Trophoblast cell (in vitro differentiated cells and primary cell): Measurements from ENCODE around the gene TIMM8B.

Experiments
- DNase-seq, 2 donors: peaks; one replicate each; pipeline ENCODE4 v3.0.0-alpha.2; 2016
- H2AFZ ChIP-seq: 2 replicates; pipeline ENCODE4 v1.6.1; 2013; ENCODE audit warnings: low read length, moderate library complexity, mild to moderate bottlenecking; ENCODE audit not compliant: insufficient read depth, poor library complexity
- H2AK5ac ChIP-seq: 2 replicates; pipeline ENCODE4 v1.6.1; 2013; ENCODE audit warnings: mild to moderate bottlenecking, low read length
- H2BK120ac ChIP-seq: 2 replicates; pipeline ENCODE4 v1.6.1; 2013; ENCODE audit warnings: low read length, mild to moderate bottlenecking, moderate library complexity; ENCODE audit not compliant: insufficient read depth, poor library complexity
- H2BK12ac ChIP-seq: 2 replicates; pipeline ENCODE4 v1.6.1; 2013; ENCODE audit warnings: mild to moderate bottlenecking, low read length, moderate library complexity
- H2BK5ac ChIP-seq: 2 replicates; pipeline ENCODE4 v1.6.1; 2013; ENCODE audit warnings: low read length, low read depth, moderate library complexity, mild to moderate bottlenecking; ENCODE audit not compliant: poor library complexity
- H3K14ac ChIP-seq: 2 replicates; pipeline ENCODE4 v1.6.1; 2013; ENCODE audit warnings: mild to moderate bottlenecking, low read length
- H3K18ac ChIP-seq: 2 replicates; pipeline ENCODE4 v1.6.1; 2013; ENCODE audit warnings: mild to moderate bottlenecking, low read length
- H3K23ac ChIP-seq: 2 replicates; pipeline ENCODE4 v1.6.1; 2013; ENCODE audit warnings: low read length
- H3K27ac ChIP-seq: 2 replicates; pipeline ENCODE4 v1.5.1; 2013; ENCODE audit warnings: low read depth, mild to moderate bottlenecking, inconsistent platforms, low read length, moderate library complexity
- H3K27me3 ChIP-seq: 2 replicates; pipeline ENCODE4 v1.6.1; 2013; ENCODE audit warnings: inconsistent platforms, mild to moderate bottlenecking, low read length, moderate library complexity; ENCODE audit not compliant: insufficient read depth
- H3K36me3 ChIP-seq, 2 experiments: 1 replicate in 1 of 2; 2 replicates in 1 of 2; pipeline ENCODE4 v1.6.1; 2013; ENCODE audit warnings: low read length in 2 of 2, mild to moderate bottlenecking in 2 of 2, moderate library complexity in 1 of 2; ENCODE audit not compliant: insufficient read depth in 2 of 2, control insufficient read depth in 1 of 2
- H3K4ac ChIP-seq: 2 replicates; pipeline ENCODE4 v1.6.1; 2013; ENCODE audit warnings: low read depth, mild to moderate bottlenecking, low read length, moderate library complexity
- H3K4me1 ChIP-seq, 2 experiments: 1 replicate in 1 of 2; 2 replicates in 1 of 2; pipeline ENCODE4 v1.6.1; 2013; ENCODE audit warnings: low read length in 2 of 2, mild to moderate bottlenecking in 2 of 2, moderate library complexity in 1 of 2; ENCODE audit not compliant: insufficient read depth in 2 of 2, control insufficient read depth in 1 of 2
- H3K4me2 ChIP-seq: 2 replicates; pipeline ENCODE4 v1.6.1; 2013; ENCODE audit warnings: inconsistent platforms, mild to moderate bottlenecking, low read length, moderate library complexity
- H3K4me3 ChIP-seq: 2 replicates; pipeline ENCODE4 v1.5.1; 2013; ENCODE audit warnings: mild to moderate bottlenecking, low read depth, low read length, inconsistent platforms
- H3K79me1 ChIP-seq: one replicate; pipeline ENCODE4 v1.6.1; 2013; ENCODE audit warnings: low read length
- H3K79me2 ChIP-seq: 2 replicates; pipeline ENCODE4 v1.6.1; 2013; ENCODE audit warnings: low read length, mild to moderate bottlenecking; ENCODE audit not compliant: control insufficient read depth, insufficient read depth, poor library complexity
- H3K9ac ChIP-seq: 2 replicates; pipeline ENCODE4 v1.6.1; 2013; ENCODE audit warnings: mild to moderate bottlenecking, low read length
- H3K9me3 ChIP-seq: 2 replicates; pipeline ENCODE4 v1.6.1; 2013; ENCODE audit warnings: low read depth, mild to moderate bottlenecking, control low read depth, inconsistent platforms, low read length; ENCODE audit not compliant: insufficient read depth
- H4K12ac ChIP-seq: 2 replicates; pipeline ENCODE4 v1.6.1; 2013; ENCODE audit warnings: low read depth, mild to moderate bottlenecking, low read length, moderate library complexity
- H4K8ac ChIP-seq: 2 replicates; pipeline ENCODE4 v1.6.1; 2013; ENCODE audit warnings: low read depth, mild to moderate bottlenecking, low read length, moderate library complexity
- H4K91ac ChIP-seq: one replicate; pipeline ENCODE4 v1.6.1; 2013; ENCODE audit warnings: low read depth, mild to moderate bottlenecking, low read length, moderate library complexity
- WGBS: extraction: QIAGEN DNeasy Blood & Tissue Kit; methylation state at CpG from one replicate; pipeline ENCODE4 v1.1.7; 2013; ENCODE audit warnings: missing lambda C conversion rate; ENCODE audit not compliant: insufficient read length, insufficient coverage; ENCODE audit errors: extremely low coverage; 5-methylcytosine and 5-hydroxymethylcytosine counted together

Gene TIMM8B

DNA sequence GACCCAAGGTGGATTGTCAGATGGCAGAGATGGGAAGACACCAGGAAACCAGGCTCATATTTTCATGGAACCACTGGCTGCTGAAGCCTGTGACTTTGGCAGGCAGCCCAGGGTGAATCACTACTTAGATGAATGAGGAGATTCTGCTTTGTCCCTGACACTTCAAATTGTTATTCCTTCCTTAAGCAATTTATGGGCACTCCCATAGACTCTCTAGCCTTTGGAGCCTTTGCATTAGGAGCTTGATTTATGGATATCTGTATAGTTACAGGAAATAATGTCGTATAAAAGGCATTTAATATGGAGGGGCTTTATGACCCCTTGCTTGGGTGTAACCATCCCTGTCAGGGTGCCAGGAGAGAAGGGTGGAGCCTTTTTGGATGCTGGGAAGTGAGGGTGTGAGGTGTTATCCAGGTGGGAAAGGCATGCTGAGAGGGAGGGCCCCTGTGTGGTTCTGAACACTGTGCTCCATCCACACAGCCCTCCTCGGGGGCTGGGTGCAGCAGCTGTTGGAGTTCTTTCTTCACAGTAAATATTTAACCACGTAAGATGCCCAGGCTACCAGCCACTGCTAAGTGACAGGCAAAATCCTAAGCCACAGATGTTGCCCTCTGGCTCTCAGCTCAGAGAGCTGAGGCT is 42.0 kb upstream of the TIMM8B start:
- H3K79me1 ChIP-seq: no peaks in the 10 kb centered on the region
- H3K23ac ChIP-seq: no peak overlapping the region
- no peak overlapping the region for H3K4ac ChIP-seq
- no peak overlapping the region for H2AFZ ChIP-seq
- H2AK5ac ChIP-seq: no peak overlapping the region
- H3K14ac ChIP-seq: no peak overlapping the region
- no peak overlapping the region for H3K9ac ChIP-seq
- no peak overlapping the region for H2BK12ac ChIP-seq
- no peak overlapping the region for H2BK5ac ChIP-seq
- H3K36me3 ChIP-seq: no peaks in the 10 kb centered on the region
- no peak overlapping the region for H3K4me3 ChIP-seq
- no CpG with 5 or more reads among the region's 3 CpGs for WGBS
- no peak overlapping the region for H3K4me2 ChIP-seq
- no peaks in the 10 kb centered on the region for H3K79me2 ChIP-seq
- no peaks in the 10 kb centered on the region for H3K9me3 ChIP-seq
- H4K12ac ChIP-seq: no peak overlapping the region
- no peaks in the 10 kb centered on the region for H3K4me1 ChIP-seq
- no peak overlapping the region for H3K18ac ChIP-seq
- no peaks in the 10 kb centered on the region for H3K27me3 ChIP-seq
- no peak overlapping the region for H4K91ac ChIP-seq
- no peak overlapping the region for H2BK120ac ChIP-seq
- H4K8ac ChIP-seq: no peak overlapping the region
- no peak overlapping the region for H3K27ac ChIP-seq
- peak; percentile 13 to 48 for DNase-seq

DNA sequence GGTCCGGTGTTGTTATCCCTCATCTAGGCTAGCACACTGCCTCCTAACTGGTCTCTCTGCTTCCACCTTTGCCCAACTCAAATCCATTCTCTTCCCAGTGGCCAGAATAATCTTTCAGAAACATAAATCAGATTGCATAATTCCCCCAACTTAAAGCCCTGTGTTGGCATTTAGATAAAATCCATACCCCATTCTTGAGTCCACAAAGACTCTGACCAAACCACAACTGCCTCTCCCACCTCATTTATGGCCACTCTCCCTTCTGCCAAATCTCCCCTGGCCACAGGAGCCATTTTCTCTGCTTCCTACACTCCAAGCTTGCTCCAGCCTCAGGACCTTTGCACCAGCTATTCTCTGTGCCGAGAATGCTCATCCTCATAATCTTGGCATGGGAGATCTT is 40.5 kb upstream of the TIMM8B start:
- Histone ChIP-seq H2AK5ac (no peak overlapping the region), H2AFZ (no peak overlapping the region), H3K4me2 (no peak overlapping the region), H3K4me3 (no peak overlapping the region), H3K18ac (no peak overlapping the region), H3K9me3 (no peaks in the 10 kb centered on the region), H3K9ac (no peak overlapping the region), H4K8ac (no peak overlapping the region), H3K14ac (no peak overlapping the region), H3K4me1 (no peaks in the 10 kb centered on the region), H3K27ac (no peak overlapping the region), H3K27me3 (no peaks in the 10 kb centered on the region), H4K91ac (no peak overlapping the region), H4K12ac (no peak overlapping the region), H2BK5ac (no peak overlapping the region), H2BK120ac (no peak overlapping the region), H3K36me3 (no peaks in the 10 kb centered on the region), H2BK12ac (no peak overlapping the region), H3K79me2 (no peaks in the 10 kb centered on the region), H3K79me1 (no peaks in the 10 kb centered on the region), H3K4ac (no peak overlapping the region), H3K23ac (no peak overlapping the region)
- no CpG with 5 or more reads among the region's 2 CpGs for WGBS
- DNase-seq: no peak

DNA sequence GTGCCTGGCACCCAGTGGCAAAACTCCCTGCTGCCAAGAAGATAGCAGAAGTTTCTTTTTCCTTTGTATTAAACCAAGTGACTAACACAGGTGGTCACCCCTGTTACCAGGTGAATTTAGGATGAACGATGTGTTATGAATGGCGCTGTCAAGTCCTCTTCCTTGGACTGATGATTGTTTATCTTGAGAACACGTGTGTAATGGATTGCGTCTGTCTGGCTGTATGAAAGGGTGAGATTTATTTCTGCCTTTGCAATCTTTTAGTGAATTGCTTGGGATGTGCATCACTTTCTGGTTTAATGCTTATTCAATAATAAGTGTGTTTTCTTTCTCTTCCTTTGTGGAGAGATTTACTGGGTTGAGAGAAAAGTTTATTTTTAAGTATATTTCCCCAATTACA is 36.6 kb upstream of the TIMM8B start:
- no peaks in the 10 kb centered on the region for H3K79me2 ChIP-seq
- no peaks in the 10 kb centered on the region for H3K79me1 ChIP-seq
- no peaks in the 10 kb centered on the region for H3K9me3 ChIP-seq
- no peak overlapping the region for H2AK5ac ChIP-seq
- no peak for DNase-seq
- H3K4ac ChIP-seq: no peak overlapping the region
- H3K18ac ChIP-seq: no peak overlapping the region
- H2BK5ac ChIP-seq: no peak overlapping the region
- H3K27ac ChIP-seq: no peak overlapping the region
- H4K8ac ChIP-seq: no peak overlapping the region
- H2AFZ ChIP-seq: no peak overlapping the region
- no peaks in the 10 kb centered on the region for H3K36me3 ChIP-seq
- no peak overlapping the region for H3K4me3 ChIP-seq
- no peak overlapping the region for H4K12ac ChIP-seq
- H3K4me2 ChIP-seq: no peak overlapping the region
- no peak overlapping the region for H3K9ac ChIP-seq
- H2BK120ac ChIP-seq: no peak overlapping the region
- WGBS: no CpG with 5 or more reads among the region's 4 CpGs
- H3K4me1 ChIP-seq: no peaks in the 10 kb centered on the region
- H2BK12ac ChIP-seq: no peak overlapping the region
- H3K14ac ChIP-seq: no peak overlapping the region
- no peak overlapping the region for H4K91ac ChIP-seq
- H3K27me3 ChIP-seq: no peaks in the 10 kb centered on the region
- no peak overlapping the region for H3K23ac ChIP-seq

DNA sequence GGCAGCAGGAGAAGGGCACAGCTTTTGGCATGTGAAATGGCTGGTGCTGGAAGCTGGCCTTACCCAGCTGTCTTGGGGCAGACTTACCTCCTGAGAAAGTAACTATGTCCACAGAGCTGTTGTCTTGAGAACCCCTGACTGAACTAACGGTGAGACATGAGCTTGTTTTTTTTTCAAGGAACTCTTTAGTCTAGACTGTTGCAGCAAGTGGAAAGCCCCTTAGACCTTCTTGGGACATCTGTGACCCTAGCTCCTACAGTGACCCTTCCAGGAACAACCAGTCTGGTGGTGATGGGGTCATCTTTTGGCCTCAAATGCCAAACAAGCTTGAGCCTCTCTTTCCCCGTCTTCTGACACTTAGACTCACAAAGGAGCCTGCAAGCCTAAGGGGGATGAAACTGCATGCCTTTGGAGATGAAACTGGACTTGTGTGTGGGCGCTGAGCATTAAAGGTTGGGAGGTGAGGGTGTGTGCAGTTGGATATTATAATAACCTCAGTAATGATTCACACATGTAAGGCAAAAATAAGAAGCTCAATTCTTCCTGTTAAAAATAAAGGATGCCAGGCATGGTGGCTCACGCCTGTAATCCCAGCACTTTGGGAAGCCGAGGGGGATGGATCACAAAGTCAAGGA is 35.5 kb upstream of the TIMM8B start:
- no peak overlapping the region for H2BK120ac ChIP-seq
- no peak for DNase-seq
- no peak overlapping the region for H3K27ac ChIP-seq
- no peak overlapping the region for H2AFZ ChIP-seq
- no peak overlapping the region for H4K91ac ChIP-seq
- H2AK5ac ChIP-seq: no peak overlapping the region
- H3K9ac ChIP-seq: no peak overlapping the region
- H3K18ac ChIP-seq: no peak overlapping the region
- H2BK5ac ChIP-seq: no peak overlapping the region
- no peak overlapping the region for H3K4me2 ChIP-seq
- no peak overlapping the region for H3K23ac ChIP-seq
- no peaks in the 10 kb centered on the region for H3K27me3 ChIP-seq
- no peaks in the 10 kb centered on the region for H3K79me2 ChIP-seq
- no peaks in the 10 kb centered on the region for H3K79me1 ChIP-seq
- no peak overlapping the region for H4K8ac ChIP-seq
- no peaks in the 10 kb centered on the region for H3K9me3 ChIP-seq
- no CpG with 5 or more reads among the region's 5 CpGs for WGBS
- H4K12ac ChIP-seq: no peak overlapping the region
- H2BK12ac ChIP-seq: no peak overlapping the region
- no peaks in the 10 kb centered on the region for H3K36me3 ChIP-seq
- no peak overlapping the region for H3K4me3 ChIP-seq
- no peak overlapping the region for H3K4ac ChIP-seq
- H3K14ac ChIP-seq: no peak overlapping the region
- H3K4me1 ChIP-seq: no peaks in the 10 kb centered on the region
